ENCODE data around the gene PGAM5. TPM values are rescaled to one million over a fixed set of nuclear protein-coding genes. Genes with fewer than 3 reads are reported as not detected.
"Not testable (repeated sequence)": the region's sequence is repeated elsewhere in the genome, so short reads cannot be mapped to it uniquely, and the experiment has no call there.

Gene PGAM5
- total and polyA plus RNA-seq, 9 of the 15 experiments (the other 6 are each of a cell fraction or from before 2014, with no cell fraction given), result 7.4 to 121 (median 69.5) TPM

GRCh38 chr12:132758825-132759224, 48.2 kb downstream of the PGAM5 start:
- intact Hi-C loops (cut with micrococcal nuclease); H2AFZ ChIP-seq (ENCODE audit: low read depth, low read length); in situ Hi-C loops (cut with MboI); FAIRE-seq; DNase-seq (ENCODE audit: extremely low read depth in 1 of 4, low spot score in 3 of 4); H3K4me2 ChIP-seq (ENCODE audit: insufficient read depth, low read length); H3K27ac ChIP-seq (ENCODE audit: extremely low read depth, low read depth, low read length); H3K9ac ChIP-seq (ENCODE audit: insufficient read depth in 1 of 2, low read depth in 2 of 2, low read length in 2 of 2); H3K4me3 ChIP-seq; CTCF ChIA-PET (ENCODE audit: low intra/inter-chr PET ratio); H3K9me3 ChIP-seq (replicated peaks; ENCODE audit: control insufficient read depth, insufficient read depth, low read depth, low read length); ATAC-seq; BruUV-seq (replicated peaks); H3K9me1 ChIP-seq (ENCODE audit: control insufficient read depth, insufficient read depth, low read length); H3K27me3 ChIP-seq (ENCODE audit: control insufficient read depth in 2 of 2, insufficient read depth in 2 of 2, low read length in 2 of 2): not testable (repeated sequence)
- peaks cover 13 to 43% of the 10 kb centered on the region in 2 experiments; a peak in 4 of 5 replicates for H3K4me1 ChIP-seq (replicated peaks in 1 of 2; ENCODE audit: control insufficient read depth in 2 of 2, insufficient read depth in 2 of 2, low read length in 2 of 2)
- POLR2A ChIA-PET, result interaction anchor here (1.3 kb wide), 1 partner anchor 8 kb away, joined by 3 read pairs; no protein-coding TSS in a partner anchor
- TF ChIP-seq RBFOX2 (IDR thresholded peaks at IDR 0.05; ENCODE audit: low read depth, low read length), result peak; percentile 49; the same call in 1 of the 2 replicates
- TF ChIP-seq HNRNPL (IDR thresholded peaks at IDR 0.05; ENCODE audit: low read depth, low read length), result peak; percentile 93
- peak; percentile 39; the same call in 1 of the 2 replicates for TF ChIP-seq POLR2G (IDR thresholded peaks at IDR 0.05; ENCODE audit: low read depth, low read length)
- 86% methylated on average over 20 of the region's 28 CpGs for WGBS (ENCODE audit: insufficient coverage, low coverage, missing lambda C conversion rate)
- H4K20me1 ChIP-seq (replicated peaks; ENCODE audit: control insufficient read depth, insufficient read depth, low read length), result peaks cover 21% of the 10 kb centered on the region
- H3K36me3 ChIP-seq (ENCODE audit: control insufficient read depth, insufficient read depth, low read length), result peaks cover 52% of the 10 kb centered on the region
- peaks cover 76% of the 10 kb centered on the region for H3K79me2 ChIP-seq (ENCODE audit: control insufficient read depth, insufficient read depth, low read length)

GRCh38 chr12:132759359-132759758, 48.7 kb downstream of the PGAM5 start:
- DNase-seq (ENCODE audit: extremely low read depth in 1 of 4, low spot score in 3 of 4), result no peak

More at GRCh38 chr12:132759359-132759758, 48.7 kb downstream of the PGAM5 start:
- no TSS peak for BruUV-seq (replicated peaks)
- no peak overlapping the region for H3K27ac ChIP-seq (ENCODE audit: extremely low read depth, low read depth, low read length)
- intact Hi-C loops (cut with micrococcal nuclease), result no loop called here
- CTCF ChIA-PET (ENCODE audit: low intra/inter-chr PET ratio), result no interaction called here
- no peak overlapping the region for H3K4me2 ChIP-seq (ENCODE audit: insufficient read depth, low read length)
- POLR2A ChIA-PET, result interaction anchor here (1.3 kb wide), 1 partner anchor 8 kb away, joined by 3 read pairs; no protein-coding TSS in a partner anchor
- H3K9me1 ChIP-seq (ENCODE audit: control insufficient read depth, insufficient read depth, low read length), result peaks cover 3% of the 10 kb centered on the region
- no peaks in the 10 kb centered on the region for H3K9me3 ChIP-seq (replicated peaks; ENCODE audit: control insufficient read depth, insufficient read depth, low read depth, low read length)
- H3K36me3 ChIP-seq (ENCODE audit: control insufficient read depth, insufficient read depth, low read length), result peaks cover 49% of the 10 kb centered on the region
- H3K9ac ChIP-seq (ENCODE audit: insufficient read depth in 1 of 2, low read depth in 2 of 2, low read length in 2 of 2), result no peak overlapping the region
- FAIRE-seq (no peak), ATAC-seq (no peak)
- peaks cover 13 to 49% of the 10 kb centered on the region in 2 experiments; a peak in 4 of 5 replicates for H3K4me1 ChIP-seq (replicated peaks in 1 of 2; ENCODE audit: control insufficient read depth in 2 of 2, insufficient read depth in 2 of 2, low read length in 2 of 2)
- TF ChIP-seq SMAD3 (CRISPR knock-in tag; conservative IDR thresholded peaks at IDR 0.05) (no peak), SNIP1 (IDR thresholded peaks at IDR 0.05; ENCODE audit: low read depth) (no peak), NEUROD1 (IDR thresholded peaks at IDR 0.05; ENCODE audit: borderline replicate concordance, low read depth, low read length, partially characterized antibody) (no peak), HES1 (IDR thresholded peaks at IDR 0.05; ENCODE audit: low read depth) (no peak), YBX1 (IDR thresholded peaks at IDR 0.05) (no peak), HNRNPL (IDR thresholded peaks at IDR 0.05; ENCODE audit: low read depth, low read length) (no peak), TRIM24 (IDR thresholded peaks at IDR 0.05) (no peak), XRCC4 (IDR thresholded peaks at IDR 0.05; ENCODE audit: extremely low read depth, insufficient read depth, insufficient read length) (no peak), BHLHE40 (IDR thresholded peaks at IDR 0.05; ENCODE audit: low read length) (no peak)
- WGBS (ENCODE audit: insufficient coverage, low coverage, missing lambda C conversion rate), result 96% methylated on average over 8 of the region's 8 CpGs
- peaks cover 73% of the 10 kb centered on the region for H3K79me2 ChIP-seq (ENCODE audit: control insufficient read depth, insufficient read depth, low read length)
- H3K27me3 ChIP-seq (ENCODE audit: control insufficient read depth in 2 of 2, insufficient read depth in 2 of 2, low read length in 2 of 2), result no peaks in the 10 kb centered on the region
- no peak overlapping the region for H2AFZ ChIP-seq (ENCODE audit: low read depth, low read length)
- H4K20me1 ChIP-seq (replicated peaks; ENCODE audit: control insufficient read depth, insufficient read depth, low read length), result peaks cover 20% of the 10 kb centered on the region
- in situ Hi-C loops (cut with MboI), result no loop called here
- H3K4me3 ChIP-seq, result no peak overlapping the region
